MM.1S (cell line): Measurements from ENCODE around the gene TMEM143.

Experiments
- DNase-seq: peaks from one replicate; pipeline ENCODE4 v3.0.0-alpha.2; 2015
- H2AFZ ChIP-seq: fragments of 300-600 bp; sonication (generic); 2 replicates; pipeline ENCODE4 v1.6.0; 2016; ENCODE audit warnings: antibody characterized with exemption, low read length
- H3F3A ChIP-seq: fragments of 300-600 bp; sonication (generic); 2 replicates; pipeline ENCODE4 v1.6.1; 2016; ENCODE audit warnings: mild to moderate bottlenecking, antibody characterized with exemption, low read length, moderate library complexity, mixed read lengths; ENCODE audit not compliant: insufficient read depth
- H3K27ac ChIP-seq: fragments of 300-600 bp; sonication (generic); 2 replicates; pipeline ENCODE4 v1.5.1; 2016; ENCODE audit warnings: mild to moderate bottlenecking, low read length
- H3K27me3 ChIP-seq: fragments of 300-600 bp; sonication (generic); replicated peaks from 2 replicates; pipeline ENCODE4 v1.6.0; 2016; ENCODE audit warnings: low read length; ENCODE audit not compliant: insufficient read depth
- H3K36me3 ChIP-seq: fragments of 300-600 bp; sonication (generic); replicated peaks from 2 replicates; pipeline ENCODE4 v1.6.1; 2016; ENCODE audit warnings: mild to moderate bottlenecking, low read length, mixed read lengths; ENCODE audit not compliant: insufficient read depth
- H3K4me1 ChIP-seq: fragments of 300-600 bp; sonication (generic); 2 replicates; pipeline ENCODE4 v1.6.1; 2016; ENCODE audit warnings: low read length, mixed read lengths
- H3K4me2 ChIP-seq: fragments of 300-600 bp; sonication (generic); 2 replicates; pipeline ENCODE4 v1.6.0; 2016; ENCODE audit warnings: low read depth, low read length
- H3K4me3 ChIP-seq: fragments of 300-600 bp; sonication (generic); 2 replicates; pipeline ENCODE4 v1.5.1; 2016; ENCODE audit warnings: low read length, mixed read lengths
- H3K79me2 ChIP-seq: fragments of 300-600 bp; sonication (generic); 2 replicates; pipeline ENCODE4 v1.6.1; 2016; ENCODE audit warnings: mixed run types, low read length, mixed read lengths
- H3K9ac ChIP-seq: fragments of 300-600 bp; sonication (generic); 2 replicates; pipeline ENCODE4 v1.6.1; 2016; ENCODE audit warnings: low read length, mixed read lengths
- H3K9me2 ChIP-seq: fragments of 300-600 bp; sonication (generic); replicated peaks from 2 replicates; pipeline ENCODE4 v1.6.1; 2016; ENCODE audit warnings: mild to moderate bottlenecking, low read length, mixed read lengths; ENCODE audit not compliant: insufficient read depth
- H3K9me3 ChIP-seq: fragments of 300-600 bp; sonication (generic); replicated peaks from 2 replicates; pipeline ENCODE4 v1.6.1; 2016; ENCODE audit warnings: mild to moderate bottlenecking, low read length, mixed read lengths; ENCODE audit not compliant: insufficient read depth
- H4K20me1 ChIP-seq: fragments of 300-600 bp; sonication (generic); 2 replicates; pipeline ENCODE4 v1.6.1; 2016; ENCODE audit warnings: mild to moderate bottlenecking, low read length, moderate library complexity, mixed read lengths; ENCODE audit not compliant: insufficient read depth
- EZH2 ChIP-seq: fragments of 300-600 bp; sonication (generic); optimal IDR thresholded peaks from 2 replicates; pipeline ENCODE3; 2017; ENCODE audit warnings: low read depth, mild to moderate bottlenecking, antibody characterized with exemption, low read length, mixed read lengths
- EZH2phosphoT487 ChIP-seq: fragments of 300-600 bp; sonication (generic); IDR thresholded peaks from 2 replicates; pipeline ENCODE4 v1.6.1; 2018; ENCODE audit warnings: antibody characterized with exemption, low read length
- TF ChIP-seq, protein P1 (sequence below): fragments of 300-600 bp; sonication (generic); IDR thresholded peaks from 2 replicates; pipeline ENCODE4 v1.5.1; 2016; ENCODE audit warnings: antibody characterized with exemption, low read length, mixed read lengths

TMEM143 gene

GRCh38 chr19:48396824-48397176, 33.1 kb upstream of the TMEM143 start:
- Histone ChIP-seq H3K79me2 (peaks cover 6% of the 10 kb centered on the region; the same call in 1 of the 2 replicates), H3K36me3 (no peaks in the 10 kb centered on the region), H3K4me3 (no peak overlapping the region), H3K4me1 (peaks cover 17% of the 10 kb centered on the region), H3K9me3 (no peaks in the 10 kb centered on the region), H3K9me2 (no peaks in the 10 kb centered on the region), H2AFZ (no peak overlapping the region), H3K9ac (no peak overlapping the region), H4K20me1 (no peaks in the 10 kb centered on the region), H3K27me3 (peaks cover 51% of the 10 kb centered on the region), H3K27ac (no peak overlapping the region), H3F3A (peaks cover 17% of the 10 kb centered on the region), H3K4me2 (no peak overlapping the region)
- DNase-seq, result no peak
- TF ChIP-seq EZH2phosphoT487 (no peak), EZH2 (no peak)
- TF ChIP-seq, protein P1, sequence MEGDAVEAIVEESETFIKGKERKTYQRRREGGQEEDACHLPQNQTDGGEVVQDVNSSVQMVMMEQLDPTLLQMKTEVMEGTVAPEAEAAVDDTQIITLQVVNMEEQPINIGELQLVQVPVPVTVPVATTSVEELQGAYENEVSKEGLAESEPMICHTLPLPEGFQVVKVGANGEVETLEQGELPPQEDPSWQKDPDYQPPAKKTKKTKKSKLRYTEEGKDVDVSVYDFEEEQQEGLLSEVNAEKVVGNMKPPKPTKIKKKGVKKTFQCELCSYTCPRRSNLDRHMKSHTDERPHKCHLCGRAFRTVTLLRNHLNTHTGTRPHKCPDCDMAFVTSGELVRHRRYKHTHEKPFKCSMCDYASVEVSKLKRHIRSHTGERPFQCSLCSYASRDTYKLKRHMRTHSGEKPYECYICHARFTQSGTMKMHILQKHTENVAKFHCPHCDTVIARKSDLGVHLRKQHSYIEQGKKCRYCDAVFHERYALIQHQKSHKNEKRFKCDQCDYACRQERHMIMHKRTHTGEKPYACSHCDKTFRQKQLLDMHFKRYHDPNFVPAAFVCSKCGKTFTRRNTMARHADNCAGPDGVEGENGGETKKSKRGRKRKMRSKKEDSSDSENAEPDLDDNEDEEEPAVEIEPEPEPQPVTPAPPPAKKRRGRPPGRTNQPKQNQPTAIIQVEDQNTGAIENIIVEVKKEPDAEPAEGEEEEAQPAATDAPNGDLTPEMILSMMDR, result no peak

DNA sequence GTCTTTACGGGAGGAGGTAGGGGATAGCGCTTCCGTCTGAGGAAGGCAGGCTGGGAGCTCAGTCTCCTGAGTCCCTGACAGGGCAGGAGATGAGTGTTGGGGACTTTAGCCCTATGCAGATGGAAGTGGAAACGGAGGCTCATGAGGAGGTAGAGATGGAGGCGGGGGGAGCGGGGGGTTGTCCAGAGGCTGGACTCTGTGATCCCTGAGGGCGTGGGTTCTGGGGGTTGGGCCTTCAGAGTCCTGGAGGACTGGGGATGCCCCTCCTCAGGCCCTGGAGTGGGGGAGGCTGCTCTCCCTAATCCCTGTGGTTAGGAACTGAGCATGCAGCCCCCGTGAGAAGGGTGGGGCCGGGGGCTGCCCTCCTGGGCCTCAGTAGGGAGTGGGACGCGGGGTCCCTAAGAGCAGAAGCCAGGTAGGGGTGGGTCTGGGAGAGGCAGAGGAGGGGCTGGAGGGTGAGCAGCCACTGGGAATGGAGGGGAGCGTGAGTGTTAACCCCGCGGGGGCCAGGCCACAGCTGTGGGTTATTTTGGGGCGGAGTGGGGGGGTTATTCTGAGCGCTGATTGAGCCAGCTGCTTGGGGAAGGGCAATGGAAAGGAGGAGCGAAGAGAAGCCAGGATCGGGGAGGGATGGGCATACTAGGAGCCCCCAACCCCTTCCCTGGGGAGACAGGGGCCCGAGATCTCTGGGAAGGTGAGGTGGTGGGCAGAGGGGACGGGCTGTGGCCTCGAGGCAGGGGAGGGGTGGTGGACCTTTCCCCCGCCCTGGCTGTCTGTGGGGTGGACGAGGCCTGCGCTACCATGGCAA, 32.5 kb upstream of the TMEM143 start:
- H3K4me1 ChIP-seq, result peaks cover 17% of the 10 kb centered on the region
- no peak overlapping the region for H3K4me2 ChIP-seq
- no peak for DNase-seq
- H3K27ac ChIP-seq, result no peak overlapping the region
- H3K4me3 ChIP-seq, result no peak overlapping the region
- H3K36me3 ChIP-seq, result no peaks in the 10 kb centered on the region
- no peaks in the 10 kb centered on the region for H3K9me3 ChIP-seq
- peaks cover 51% of the 10 kb centered on the region for H3K27me3 ChIP-seq
- H2AFZ ChIP-seq, result no peak overlapping the region
- peaks cover 10% of the 10 kb centered on the region for H3K79me2 ChIP-seq
- no peaks in the 10 kb centered on the region for H3K9me2 ChIP-seq
- H4K20me1 ChIP-seq, result no peaks in the 10 kb centered on the region
- peaks cover 17% of the 10 kb centered on the region for H3F3A ChIP-seq
- TF ChIP-seq EZH2, result no peak
- TF ChIP-seq, protein P1, result no peak
- TF ChIP-seq EZH2phosphoT487, result no peak
- H3K9ac ChIP-seq, result no peak overlapping the region

GRCh38 chr19:48395499-48395898, 31.8 kb upstream of the TMEM143 start:
- no peaks in the 10 kb centered on the region for H3K36me3 ChIP-seq
- no peak for DNase-seq
- H3K9me3 ChIP-seq, result no peaks in the 10 kb centered on the region
- peaks cover 15% of the 10 kb centered on the region for H3K4me1 ChIP-seq
- H3K4me2 ChIP-seq, result no peak overlapping the region
- H3F3A ChIP-seq, result peaks cover 17% of the 10 kb centered on the region
- H3K27me3 ChIP-seq, result peaks cover 51% of the 10 kb centered on the region
- H4K20me1 ChIP-seq, result no peaks in the 10 kb centered on the region
- TF ChIP-seq EZH2, result no peak
- TF ChIP-seq EZH2phosphoT487, result no peak
- TF ChIP-seq, protein P1, result no peak
- no peak overlapping the region for H2AFZ ChIP-seq
- H3K9me2 ChIP-seq, result no peaks in the 10 kb centered on the region
- no peak overlapping the region for H3K4me3 ChIP-seq
- peaks cover 17% of the 10 kb centered on the region for H3K79me2 ChIP-seq
- no peak overlapping the region for H3K27ac ChIP-seq
- no peak overlapping the region for H3K9ac ChIP-seq
